ENCODE results near the gene FAF1.

Gene FAF1

DNA sequence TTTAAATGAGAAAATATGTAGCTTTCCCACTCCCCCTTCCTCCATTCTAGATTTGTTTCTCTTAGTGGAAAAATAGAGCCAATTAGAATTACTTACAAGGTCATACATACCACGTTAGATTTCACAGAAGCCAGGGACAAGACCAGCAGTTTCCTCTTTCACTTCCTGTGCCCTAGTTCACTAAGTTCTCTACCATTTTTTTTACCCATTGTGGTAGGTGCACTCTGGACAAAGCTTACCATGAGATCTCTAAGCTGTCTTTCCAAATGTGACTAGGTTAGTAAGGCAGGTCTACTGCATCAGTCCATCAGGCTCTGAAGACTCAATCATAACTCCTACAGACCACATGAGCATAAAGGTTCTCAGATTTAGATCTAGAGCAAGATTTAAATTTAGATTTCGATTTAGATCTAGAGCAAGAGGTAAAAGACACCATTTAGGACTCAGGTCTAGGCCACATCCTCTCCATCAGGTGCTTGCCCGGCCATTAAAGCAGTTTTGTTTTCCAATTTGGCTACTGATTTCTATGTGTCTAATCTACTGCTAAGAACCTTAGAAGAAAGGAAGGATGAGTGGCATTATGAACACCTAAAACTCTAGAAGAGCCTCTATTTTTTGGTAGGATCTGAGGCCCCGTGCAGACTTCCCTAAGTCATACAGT, 235.3 kb downstream of the FAF1 start:
- Histone ChIP-seq H3K4me2 (ENCODE audit: low read length) (peak overlapping the region; percentile 40), H4K20me1 (ENCODE audit: control insufficient read depth, insufficient read depth, low read depth, low read length) (no peaks in the 10 kb centered on the region), H3F3A (ENCODE audit: control insufficient read depth, insufficient read depth) (peaks cover 4% of the 10 kb centered on the region; the same call in 1 of the 2 replicates), H3K27me3 (ENCODE audit: control insufficient read depth, low read length) (no peaks in the 10 kb centered on the region), H3K9me2 (replicated peaks; ENCODE audit: control insufficient read depth, low read length) (no peaks in the 10 kb centered on the region), H3K4me3 (ENCODE audit: low read length) (no peak overlapping the region; the same call in 1 of the 2 replicates), H3K4me1 (ENCODE audit: control insufficient read depth, low read length) (peaks cover 31% of the 10 kb centered on the region), H3K79me2 (ENCODE audit: control insufficient read depth, low read length) (no peaks in the 10 kb centered on the region), H3K27ac (ENCODE audit: low read depth, low read length) (peak overlapping the region; percentile 35), H3K9me3 (ENCODE audit: control insufficient read depth, insufficient read depth, low read length) (no peaks in the 10 kb centered on the region), H3K36me3 (ENCODE audit: control insufficient read depth, low read length) (peaks cover 7% of the 10 kb centered on the region)
- TF ChIP-seq, protein P1, sequence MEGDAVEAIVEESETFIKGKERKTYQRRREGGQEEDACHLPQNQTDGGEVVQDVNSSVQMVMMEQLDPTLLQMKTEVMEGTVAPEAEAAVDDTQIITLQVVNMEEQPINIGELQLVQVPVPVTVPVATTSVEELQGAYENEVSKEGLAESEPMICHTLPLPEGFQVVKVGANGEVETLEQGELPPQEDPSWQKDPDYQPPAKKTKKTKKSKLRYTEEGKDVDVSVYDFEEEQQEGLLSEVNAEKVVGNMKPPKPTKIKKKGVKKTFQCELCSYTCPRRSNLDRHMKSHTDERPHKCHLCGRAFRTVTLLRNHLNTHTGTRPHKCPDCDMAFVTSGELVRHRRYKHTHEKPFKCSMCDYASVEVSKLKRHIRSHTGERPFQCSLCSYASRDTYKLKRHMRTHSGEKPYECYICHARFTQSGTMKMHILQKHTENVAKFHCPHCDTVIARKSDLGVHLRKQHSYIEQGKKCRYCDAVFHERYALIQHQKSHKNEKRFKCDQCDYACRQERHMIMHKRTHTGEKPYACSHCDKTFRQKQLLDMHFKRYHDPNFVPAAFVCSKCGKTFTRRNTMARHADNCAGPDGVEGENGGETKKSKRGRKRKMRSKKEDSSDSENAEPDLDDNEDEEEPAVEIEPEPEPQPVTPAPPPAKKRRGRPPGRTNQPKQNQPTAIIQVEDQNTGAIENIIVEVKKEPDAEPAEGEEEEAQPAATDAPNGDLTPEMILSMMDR (IDR thresholded peaks at IDR 0.05; ENCODE audit: low read depth, low read length, poor library complexity, severe bottlenecking) = no peak
- no peak for TF ChIP-seq EZH2phosphoT487 (IDR thresholded peaks at IDR 0.05; ENCODE audit: borderline replicate concordance, low read length)

DNA sequence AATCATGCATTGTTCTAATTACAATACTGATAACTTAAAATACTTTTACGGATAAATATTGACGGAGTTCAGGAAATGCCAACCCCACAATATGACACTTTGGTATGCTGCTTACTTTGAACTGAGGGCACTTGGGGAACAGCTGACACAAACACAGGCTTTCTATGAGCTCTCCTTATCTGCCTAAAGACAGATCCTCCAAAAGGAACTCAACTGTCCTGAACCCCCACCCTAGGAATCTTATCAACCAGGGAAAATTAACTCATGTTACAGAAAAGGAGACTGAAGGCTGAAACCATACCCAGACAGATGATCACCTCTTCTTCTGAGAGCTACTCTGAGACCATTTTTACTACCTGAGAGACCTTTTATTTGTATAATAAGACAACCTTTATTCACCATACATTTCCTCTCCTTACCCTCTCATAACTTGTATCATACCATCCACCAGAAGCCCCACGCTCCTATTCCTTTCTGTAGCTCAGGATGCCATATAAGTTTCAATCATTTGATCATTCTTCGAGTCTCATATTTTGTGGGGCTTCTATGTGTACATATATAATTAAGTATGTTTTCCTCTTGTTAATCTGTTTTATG, 239.5 kb downstream of the FAF1 start:
- Histone ChIP-seq H3K4me2 (ENCODE audit: low read length) (no peak overlapping the region), H3K9me3 (ENCODE audit: control insufficient read depth, insufficient read depth, low read length) (peaks cover 3% of the 10 kb centered on the region; the same call in 1 of the 2 replicates), H3K36me3 (ENCODE audit: control insufficient read depth, low read length) (peaks cover 16% of the 10 kb centered on the region), H3K79me2 (ENCODE audit: control insufficient read depth, low read length) (no peaks in the 10 kb centered on the region), H4K20me1 (ENCODE audit: control insufficient read depth, insufficient read depth, low read depth, low read length) (no peaks in the 10 kb centered on the region), H3K27me3 (ENCODE audit: control insufficient read depth, low read length) (no peaks in the 10 kb centered on the region), H3K4me1 (ENCODE audit: control insufficient read depth, low read length) (peaks cover 28% of the 10 kb centered on the region), H3K27ac (ENCODE audit: low read depth, low read length) (no peak overlapping the region), H3K4me3 (ENCODE audit: low read length) (no peak overlapping the region), H3F3A (ENCODE audit: control insufficient read depth, insufficient read depth) (peaks cover 4% of the 10 kb centered on the region; the same call in 1 of the 2 replicates), H3K9me2 (replicated peaks; ENCODE audit: control insufficient read depth, low read length) (no peaks in the 10 kb centered on the region)
- TF ChIP-seq, protein P1 (IDR thresholded peaks at IDR 0.05; ENCODE audit: low read depth, low read length, poor library complexity, severe bottlenecking) = no peak
- no peak for TF ChIP-seq EZH2phosphoT487 (IDR thresholded peaks at IDR 0.05; ENCODE audit: borderline replicate concordance, low read length)

DNA sequence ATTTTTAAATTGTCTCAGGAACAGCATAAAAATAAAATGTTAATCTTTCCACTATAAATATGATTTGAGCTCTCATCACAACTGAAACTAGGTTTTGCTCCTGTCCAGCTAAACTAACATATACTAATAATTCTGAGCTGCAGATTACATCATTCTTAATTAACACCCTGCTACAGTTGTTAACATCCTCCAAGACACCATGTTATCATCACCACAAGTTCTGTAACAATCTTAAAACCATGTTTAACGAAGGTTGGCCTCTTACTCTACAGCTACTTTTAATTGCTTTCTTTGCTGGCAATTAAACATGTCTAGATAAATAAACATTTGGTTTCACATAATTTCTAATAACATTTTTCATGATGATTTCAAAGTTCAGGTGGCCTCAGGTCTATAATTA, 240.9 kb downstream of the FAF1 start:
- Histone ChIP-seq H3K9me2 (replicated peaks; ENCODE audit: control insufficient read depth, low read length) (no peaks in the 10 kb centered on the region), H3F3A (ENCODE audit: control insufficient read depth, insufficient read depth) (no peaks in the 10 kb centered on the region), H3K4me1 (ENCODE audit: control insufficient read depth, low read length) (peaks cover 14% of the 10 kb centered on the region), H3K36me3 (ENCODE audit: control insufficient read depth, low read length) (peaks cover 16% of the 10 kb centered on the region), H3K4me3 (ENCODE audit: low read length) (no peak overlapping the region), H4K20me1 (ENCODE audit: control insufficient read depth, insufficient read depth, low read depth, low read length) (no peaks in the 10 kb centered on the region), H3K27me3 (ENCODE audit: control insufficient read depth, low read length) (no peaks in the 10 kb centered on the region), H3K4me2 (ENCODE audit: low read length) (no peak overlapping the region), H3K79me2 (ENCODE audit: control insufficient read depth, low read length) (no peaks in the 10 kb centered on the region), H3K27ac (ENCODE audit: low read depth, low read length) (no peak overlapping the region), H3K9me3 (ENCODE audit: control insufficient read depth, insufficient read depth, low read length) (peaks cover 3% of the 10 kb centered on the region; the same call in 1 of the 2 replicates)
- TF ChIP-seq, protein P1 (IDR thresholded peaks at IDR 0.05; ENCODE audit: low read depth, low read length, poor library complexity, severe bottlenecking) = no peak
- no peak for TF ChIP-seq EZH2phosphoT487 (IDR thresholded peaks at IDR 0.05; ENCODE audit: borderline replicate concordance, low read length)

Measured in DOHH2 (cell line).